Activated CD8-positive, alpha-beta memory T cell treated with anti-CD3 and anti-CD28 coated beads for 36 hours (primary cell): ENCODE results near the gene GABPB2. TPM values are rescaled to one million over a fixed set of nuclear protein-coding genes. Genes with fewer than 3 reads are reported as not detected.

Source experiments
- CTCF ChIA-PET: fragments of 350-600 bp; sonication (Branson Sonifier 250); formaldehyde crosslinking; loops from one replicate; lab custom pipeline; 2021; ENCODE audit warnings: antibody characterized with exemption; lab: Charles Lee
- POLR2A ChIA-PET: fragments of 350-600 bp; sonication (Branson Sonifier 250); formaldehyde crosslinking; loops from one replicate; lab custom pipeline; 2021; ENCODE audit warnings: antibody characterized with exemption; lab: Charles Lee
- total RNA-seq, 2 experiments: library from RNA; stranded (reverse); gene quantifications; one replicate each; pipeline ENCODE4 v1.2.3, GENCODE V29; 2021

Gene GABPB2
- total RNA-seq, 2 experiments from 2014 or later: 15.7 to 17.4 TPM

GRCh38 chr1:151167116-151167515 is 96.6 kb downstream of the GABPB2 start:
- POLR2A ChIA-PET: interaction anchor here (0.7 kb wide), 1 partner anchor 110 kb away, joined by 3 read pairs; no protein-coding TSS in a partner anchor

DNA sequence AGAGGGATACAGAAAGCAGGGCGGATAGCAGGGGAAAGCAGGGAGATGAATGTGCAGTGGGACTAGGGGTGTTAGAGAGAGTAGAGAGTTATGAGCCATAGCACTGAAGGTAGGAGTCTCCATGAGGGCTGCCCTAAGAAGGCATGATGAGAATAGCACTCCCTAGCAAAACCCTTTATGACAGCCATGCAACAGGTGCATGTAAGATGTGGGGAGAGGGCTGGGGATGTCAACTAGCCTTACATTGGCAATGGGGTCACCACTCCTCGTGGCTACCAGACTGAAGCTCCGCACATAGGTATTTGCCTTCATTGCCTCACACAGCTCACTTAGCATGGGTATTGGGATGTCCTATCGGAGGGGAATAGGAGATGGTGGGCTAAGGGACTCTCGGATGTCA is 100.6 kb downstream of the GABPB2 start:
- ChIA-PET CTCF (interaction anchor here (1.0 kb wide), 1 partner anchor 24 kb away, joined by 3 read pairs; no protein-coding TSS in a partner anchor), POLR2A (interaction anchor here (0.5 to 0.7 kb wide), 2 partner anchors 48 to 932 kb away, joined by 3 read pairs; no protein-coding TSS in a partner anchor)

More at GRCh38 chr1:151167116-151167515, 96.6 kb downstream of the GABPB2 start:
- CTCF ChIA-PET: interaction anchor here (0.5 to 1.4 kb wide), 4 partner anchors 10 to 906 kb away, joined by 3 to 11 read pairs (median 4); no protein-coding TSS in a partner anchor

Other genes with a start within 250 kb of the GABPB2 start
- gene ARNT, start 194.2 kb upstream of the GABPB2 start, total RNA-seq: 10 to 100 TPM; 38.8 to 42.4 TPM
- not detected for gene CTXND2, start 183.6 kb upstream of the GABPB2 start, total RNA-seq
- gene SETDB1, start 144.4 kb upstream of the GABPB2 start, total RNA-seq: 10 to 100 TPM; 44.0 to 44.2 TPM
- gene CERS2, start 95.9 kb upstream of the GABPB2 start, total RNA-seq: 100 to 1,000 TPM; 210 to 218 TPM
- under 1 TPM; 0.10 to 0.15 TPM for gene ANXA9, start 88.5 kb upstream of the GABPB2 start, total RNA-seq
- gene MINDY1, start 63.9 kb upstream of the GABPB2 start, total RNA-seq: 1 to 10 TPM; 4.8 to 5.7 TPM
- gene PRUNE1, start 62.3 kb upstream of the GABPB2 start, total RNA-seq: 10 to 100 TPM; 14.5 to 14.9 TPM
- 1 to 10 TPM in 1 of 2 experiments, under 1 TPM in 1; 0.90 to 1.5 TPM for gene BNIPL, start 34.2 kb upstream of the GABPB2 start, total RNA-seq
- 1 to 10 TPM; 1.7 to 1.8 TPM for gene C1orf56, start 23.0 kb upstream of the GABPB2 start, total RNA-seq
- 100 to 1,000 TPM; 177 to 178 TPM for gene CDC42SE1, start 11.1 kb upstream of the GABPB2 start, total RNA-seq
- gene MLLT11, start 10.4 kb upstream of the GABPB2 start, total RNA-seq: 1 to 10 TPM; 4.0 to 4.4 TPM
- gene SEMA6C, start 75.9 kb downstream of the GABPB2 start, total RNA-seq: 1 to 10 TPM; 1.9 to 2.5 TPM
- gene TNFAIP8L2, start 85.9 kb downstream of the GABPB2 start, total RNA-seq: 10 to 100 TPM; 25.7 to 26.6 TPM
- 1 to 10 TPM; 4.3 to 4.7 TPM for gene LYSMD1, start 95.1 kb downstream of the GABPB2 start, total RNA-seq
- 10 to 100 TPM; 83.4 to 87.2 TPM for gene SCNM1, start 95.4 kb downstream of the GABPB2 start, total RNA-seq
- 1 to 10 TPM in 1 of 2 experiments, under 1 TPM in 1; 0.78 to 2.1 TPM for gene TMOD4, start 105.2 kb downstream of the GABPB2 start, total RNA-seq
- 10 to 100 TPM; 73.5 to 80.3 TPM for gene VPS72, start 119.4 kb downstream of the GABPB2 start, total RNA-seq
- 10 to 100 TPM; 74.7 to 78.6 TPM for gene PIP5K1A, start 127.8 kb downstream of the GABPB2 start, total RNA-seq
- gene PSMD4, start 184.0 kb downstream of the GABPB2 start, total RNA-seq: 100 to 1,000 TPM; 239 to 258 TPM
- 10 to 100 TPM; 21.6 to 22.2 TPM for gene ZNF687, start 211.5 kb downstream of the GABPB2 start, total RNA-seq